Measurements from ENCODE around the gene GLB1L3. TPM values are rescaled to one million over a fixed set of nuclear protein-coding genes. Genes with fewer than 3 reads are reported as not detected.
"Not testable (repeated sequence)": the region's sequence is repeated elsewhere in the genome, so short reads cannot be mapped to it uniquely, and the experiment has no call there.

Gene GLB1L3
- polyA plus RNA-seq, 1 experiment: not detected

DNA sequence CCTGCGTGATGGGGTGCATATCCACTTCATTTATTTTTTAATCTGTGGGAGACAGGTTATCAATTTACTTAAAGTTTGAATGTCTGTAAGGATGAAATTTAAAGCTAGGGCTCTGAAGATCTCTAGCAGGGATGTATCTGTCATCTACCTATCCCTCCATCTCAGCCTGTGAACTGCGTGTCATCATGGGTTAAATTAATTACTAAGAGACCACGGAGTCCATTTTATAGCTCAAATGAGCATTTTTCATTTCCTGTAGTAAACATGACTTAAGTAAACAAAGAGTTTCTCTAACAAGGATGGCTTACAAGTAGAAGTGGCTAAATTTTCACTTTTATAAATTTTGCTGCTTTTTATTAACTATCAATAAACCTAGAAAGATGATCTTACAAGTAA, 2.9 kb upstream of the GLB1L3 start:
- TF ChIP-seq, protein P1, sequence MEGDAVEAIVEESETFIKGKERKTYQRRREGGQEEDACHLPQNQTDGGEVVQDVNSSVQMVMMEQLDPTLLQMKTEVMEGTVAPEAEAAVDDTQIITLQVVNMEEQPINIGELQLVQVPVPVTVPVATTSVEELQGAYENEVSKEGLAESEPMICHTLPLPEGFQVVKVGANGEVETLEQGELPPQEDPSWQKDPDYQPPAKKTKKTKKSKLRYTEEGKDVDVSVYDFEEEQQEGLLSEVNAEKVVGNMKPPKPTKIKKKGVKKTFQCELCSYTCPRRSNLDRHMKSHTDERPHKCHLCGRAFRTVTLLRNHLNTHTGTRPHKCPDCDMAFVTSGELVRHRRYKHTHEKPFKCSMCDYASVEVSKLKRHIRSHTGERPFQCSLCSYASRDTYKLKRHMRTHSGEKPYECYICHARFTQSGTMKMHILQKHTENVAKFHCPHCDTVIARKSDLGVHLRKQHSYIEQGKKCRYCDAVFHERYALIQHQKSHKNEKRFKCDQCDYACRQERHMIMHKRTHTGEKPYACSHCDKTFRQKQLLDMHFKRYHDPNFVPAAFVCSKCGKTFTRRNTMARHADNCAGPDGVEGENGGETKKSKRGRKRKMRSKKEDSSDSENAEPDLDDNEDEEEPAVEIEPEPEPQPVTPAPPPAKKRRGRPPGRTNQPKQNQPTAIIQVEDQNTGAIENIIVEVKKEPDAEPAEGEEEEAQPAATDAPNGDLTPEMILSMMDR (IDR thresholded peaks at IDR 0.05; ENCODE audit: insufficient read depth, low read depth, low read length): no peak
- peaks cover 45% of the 10 kb centered on the region for H3K27me3 ChIP-seq (ENCODE audit: control insufficient read depth, insufficient read depth, low read length)
- DNase-seq (ENCODE audit: low read depth): no peak
- CTCF ChIA-PET: interaction anchor here (2.1 kb wide), 1 partner anchor 12 kb away, joined by 9 read pairs; no protein-coding TSS in a partner anchor
- POLR2A ChIA-PET: no interaction called here
- no peak overlapping the region for H3K4me3 ChIP-seq (ENCODE audit: low read depth, low read length)
- H3K36me3 ChIP-seq (ENCODE audit: control insufficient read depth, insufficient read depth, low read length): no peaks in the 10 kb centered on the region

DNA sequence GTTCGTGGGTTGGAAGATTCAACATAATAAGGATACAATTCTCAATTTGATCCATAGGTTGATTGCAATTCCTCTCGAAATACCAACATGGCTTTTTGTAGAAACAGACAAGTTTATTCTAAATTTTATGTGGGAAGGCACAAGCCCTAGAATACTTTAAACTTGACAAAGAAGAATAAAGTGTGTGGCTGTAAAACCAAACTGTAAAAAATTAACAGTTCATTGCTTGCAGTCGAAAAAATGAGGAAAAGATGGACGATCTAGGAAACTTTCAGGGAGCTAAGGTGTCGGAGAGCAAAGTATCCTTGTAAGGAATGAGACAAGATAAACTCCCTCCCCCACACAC, 1.0 kb upstream of the GLB1L3 start:
- H3K27me3 ChIP-seq (ENCODE audit: control insufficient read depth, insufficient read depth, low read length): peaks cover 48% of the 10 kb centered on the region
- no peaks in the 10 kb centered on the region for H3K36me3 ChIP-seq (ENCODE audit: control insufficient read depth, insufficient read depth, low read length)
- TF ChIP-seq, protein P1 (IDR thresholded peaks at IDR 0.05; ENCODE audit: insufficient read depth, low read depth, low read length): no peak
- DNase-seq (ENCODE audit: low read depth): no peak
- CTCF ChIA-PET: interaction anchor here (0.8 kb wide), 1 partner anchor 11 kb away, joined by 3 read pairs; no protein-coding TSS in a partner anchor
- POLR2A ChIA-PET: no interaction called here
- no peak overlapping the region for H3K4me3 ChIP-seq (ENCODE audit: low read depth, low read length)

DNA sequence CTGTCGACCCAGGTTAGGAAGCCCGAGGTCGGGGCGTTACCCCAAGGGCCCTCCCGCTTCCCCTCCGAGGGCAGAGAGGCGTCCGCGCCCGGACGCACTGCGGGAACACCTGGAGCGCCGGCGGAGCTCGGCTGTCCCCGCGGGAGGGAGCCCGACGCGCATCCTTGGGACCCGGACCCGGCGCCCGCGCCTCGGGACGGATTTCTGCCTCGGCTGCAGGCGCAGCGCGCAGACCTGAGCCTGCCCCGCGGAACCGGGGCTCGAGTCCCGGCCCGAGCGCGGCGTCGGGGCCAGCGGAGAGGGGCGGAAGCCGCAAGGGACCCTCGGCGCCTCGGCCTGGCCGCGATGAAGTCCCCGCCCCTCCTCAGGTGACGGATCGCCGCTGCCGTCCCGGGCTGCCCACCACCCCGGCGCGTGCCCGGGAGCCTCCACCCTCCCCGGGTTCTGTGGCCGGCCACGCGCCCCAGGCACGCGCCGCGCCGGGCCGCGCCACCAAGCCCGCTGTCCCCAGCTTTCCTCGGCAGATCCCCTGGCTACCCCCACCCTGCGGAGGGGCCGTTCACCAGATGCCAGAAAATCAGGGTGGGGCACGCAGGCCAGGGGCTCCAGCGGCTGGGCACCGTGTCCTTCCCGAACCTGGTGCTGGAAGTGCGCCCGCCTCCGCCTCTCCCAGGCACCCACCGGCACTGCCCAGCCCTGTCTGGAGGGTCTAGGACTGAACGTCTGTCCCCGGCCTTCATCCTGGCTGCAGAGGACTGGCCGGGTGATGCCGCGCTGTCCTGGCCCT, 410 bp downstream of the GLB1L3 start:
- TF ChIP-seq, protein P1 (IDR thresholded peaks at IDR 0.05; ENCODE audit: insufficient read depth, low read depth, low read length): no peak
- Histone ChIP-seq H3K4me3 (ENCODE audit: low read depth, low read length) (no peak overlapping the region), H3K27me3 (ENCODE audit: control insufficient read depth, insufficient read depth, low read length) (peaks cover 44% of the 10 kb centered on the region), H3K36me3 (ENCODE audit: control insufficient read depth, insufficient read depth, low read length) (no peaks in the 10 kb centered on the region)
- no peak for DNase-seq (ENCODE audit: low read depth)
- ChIA-PET POLR2A (no interaction called here), CTCF (interaction anchor here (1.3 kb wide), 1 partner anchor 15 kb away, joined by 3 read pairs; no protein-coding TSS in a partner anchor)

DNA sequence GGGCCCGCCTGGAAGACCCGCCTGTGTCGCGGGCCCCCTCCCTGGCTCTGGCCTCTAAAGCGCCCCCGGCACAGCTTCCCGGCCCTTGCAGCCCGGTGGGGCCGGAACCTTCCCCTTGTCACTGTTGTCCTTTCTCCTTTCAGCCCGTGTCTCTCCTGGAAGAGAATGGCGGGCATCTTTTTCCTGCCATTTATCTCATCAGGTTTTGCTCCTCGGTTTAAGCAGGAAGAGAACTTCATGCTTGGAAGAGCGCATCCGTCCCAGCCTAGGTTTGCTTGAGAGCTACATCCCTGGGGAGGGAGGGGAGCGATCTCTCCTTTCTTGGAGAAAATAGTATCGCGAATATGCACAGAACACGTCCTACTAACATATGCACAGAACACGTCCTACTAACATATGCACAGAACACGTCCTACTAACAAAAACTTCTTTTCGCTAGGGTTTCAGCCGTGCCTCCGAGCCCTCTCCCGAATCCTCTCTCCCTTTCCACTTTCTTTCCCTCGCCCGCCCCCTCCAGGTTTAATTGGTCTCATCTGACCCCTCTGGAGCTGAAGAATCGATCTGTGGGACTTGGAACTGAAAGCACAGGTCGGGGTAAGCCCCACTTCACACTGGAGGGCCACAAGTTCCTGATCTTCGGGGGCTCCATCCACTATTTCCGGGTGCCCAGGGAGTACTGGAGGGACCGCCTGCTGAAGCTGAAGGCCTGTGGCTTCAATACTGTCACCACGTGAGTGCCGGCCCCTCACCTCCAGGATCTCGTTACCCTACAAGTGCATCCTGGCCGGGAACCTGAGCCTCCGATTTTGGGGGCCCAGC, 1.2 kb downstream of the GLB1L3 start:
- POLR2A ChIA-PET: no interaction called here
- TF ChIP-seq, protein P1 (IDR thresholded peaks at IDR 0.05; ENCODE audit: insufficient read depth, low read depth, low read length): no peak
- peaks cover 40% of the 10 kb centered on the region for H3K27me3 ChIP-seq (ENCODE audit: control insufficient read depth, insufficient read depth, low read length)
- CTCF ChIA-PET: no interaction called here
- H3K36me3 ChIP-seq (ENCODE audit: control insufficient read depth, insufficient read depth, low read length): no peaks in the 10 kb centered on the region
- no peak for DNase-seq (ENCODE audit: low read depth)
- no peak overlapping the region for H3K4me3 ChIP-seq (ENCODE audit: low read depth, low read length)

DNA sequence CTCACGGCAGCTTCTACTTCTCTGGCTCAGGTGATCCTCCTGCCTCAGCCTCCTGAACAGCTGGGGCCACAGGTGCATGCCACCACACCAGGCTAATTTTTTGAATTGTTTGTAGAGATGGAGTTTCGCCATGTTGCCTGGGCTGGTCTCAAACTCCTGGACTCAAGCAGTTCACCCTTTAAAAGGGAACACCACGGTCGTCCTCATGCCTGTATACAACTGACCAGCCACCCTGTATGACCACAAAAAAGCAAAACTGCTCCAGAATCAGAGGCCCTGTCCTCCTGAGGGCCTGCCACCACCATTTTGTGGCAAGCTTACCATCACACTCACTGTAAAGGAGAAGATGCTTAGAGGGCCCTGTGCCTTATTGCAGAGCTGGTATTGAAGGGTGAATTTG, 2.2 kb downstream of the GLB1L3 start:
- H3K4me3 ChIP-seq (ENCODE audit: low read depth, low read length): no peak overlapping the region
- DNase-seq (ENCODE audit: low read depth): no peak
- ChIA-PET CTCF (interaction anchor here (0.6 to 0.9 kb wide), 3 partner anchors 12 to 228 kb away, joined by 3 to 5 read pairs (median 3); no protein-coding TSS in a partner anchor), POLR2A (no interaction called here)
- peaks cover 33% of the 10 kb centered on the region for H3K27me3 ChIP-seq (ENCODE audit: control insufficient read depth, insufficient read depth, low read length)
- H3K36me3 ChIP-seq (ENCODE audit: control insufficient read depth, insufficient read depth, low read length): no peaks in the 10 kb centered on the region
- TF ChIP-seq, protein P1 (IDR thresholded peaks at IDR 0.05; ENCODE audit: insufficient read depth, low read depth, low read length): no peak

DNA sequence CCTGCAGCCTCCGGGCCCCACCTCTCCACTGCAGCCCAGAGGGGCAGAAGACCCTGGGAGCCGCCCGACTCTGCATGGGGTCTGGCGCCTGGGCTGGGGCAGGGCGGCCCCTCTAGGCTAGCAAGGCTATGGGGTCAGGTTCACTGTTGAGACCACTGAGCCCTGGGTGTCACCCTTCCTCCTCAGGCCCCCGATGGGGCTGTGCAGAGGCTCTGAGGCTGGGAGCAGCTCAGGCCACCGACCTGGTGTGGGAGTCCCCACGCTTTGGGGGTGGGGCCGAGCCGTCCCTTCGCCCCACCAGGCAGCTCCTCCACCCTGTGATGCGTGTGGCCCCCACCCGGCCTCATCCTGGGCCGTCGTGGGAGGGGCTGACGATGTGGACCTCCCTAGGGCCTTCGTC, 5.5 kb downstream of the GLB1L3 start:
- peaks cover 12% of the 10 kb centered on the region for H3K27me3 ChIP-seq (ENCODE audit: control insufficient read depth, insufficient read depth, low read length)
- CTCF ChIA-PET: interaction anchor here (1.8 kb wide), 1 partner anchor 20 kb away, joined by 5 read pairs; no protein-coding TSS in a partner anchor
- DNase-seq (ENCODE audit: low read depth); H3K4me3 ChIP-seq (ENCODE audit: low read depth, low read length); POLR2A ChIA-PET; H3K36me3 ChIP-seq (ENCODE audit: control insufficient read depth, insufficient read depth, low read length): not testable (repeated sequence)
